H7 (cell line): ENCODE measurements around the gene ABTB2. TPM values are rescaled to one million over a fixed set of nuclear protein-coding genes. Genes with fewer than 3 reads are reported as not detected.

Experiments used
- DNase-seq: peaks from one replicate; pipeline ENCODE4 v3.0.0; 2012
- H3K27me3 ChIP-seq: 2 replicates; pipeline ENCODE4 v1.6.0; 2011; ENCODE audit warnings: mild to moderate bottlenecking, low read length; ENCODE audit not compliant: control insufficient read depth, insufficient read depth
- H3K36me3 ChIP-seq: replicated peaks from 2 replicates; pipeline ENCODE4 v1.5.1; 2011; ENCODE audit warnings: low read length; ENCODE audit not compliant: control insufficient read depth, insufficient read depth
- H3K4me3 ChIP-seq: 2 replicates; pipeline ENCODE4 v1.5.1; 2011; ENCODE audit warnings: low read depth, mild to moderate bottlenecking, control low read depth, low read length, moderate library complexity; ENCODE audit not compliant: insufficient read depth
- total RNA-seq: library from RNA; depleted of rRNA; stranded (reverse); fragments of >200 nt; shearing (Covaris generic); gene quantifications from 2 replicates; pipeline ENCODE4 v1.2.3, GENCODE V29; 2014

ABTB2 gene
- total RNA-seq, 1 experiment from 2014 or later = 12.2 TPM

DNA sequence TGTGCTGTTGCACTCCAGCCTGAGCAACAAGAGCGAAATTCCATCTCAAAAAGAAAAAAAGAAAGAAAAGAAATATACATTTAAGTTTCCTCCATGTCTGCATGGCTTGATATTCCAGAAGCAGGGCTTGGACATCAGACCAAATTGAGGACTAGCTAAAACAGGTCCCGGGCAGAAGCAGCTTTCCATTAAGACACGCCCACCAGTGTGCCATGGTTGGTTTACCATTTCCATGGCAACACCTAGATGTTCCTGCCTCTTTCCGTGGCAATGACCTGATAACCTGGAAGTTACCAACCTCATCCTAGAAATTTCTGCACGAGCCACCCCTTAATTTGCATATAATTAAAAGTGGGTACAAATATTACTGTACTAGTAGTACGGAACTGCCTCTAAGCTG, 141.1 kb downstream of the ABTB2 start:
- Histone ChIP-seq H3K4me3 (no peak overlapping the region), H3K36me3 (no peaks in the 10 kb centered on the region), H3K27me3 (no peaks in the 10 kb centered on the region)
- peak; percentile 16 for DNase-seq

DNA sequence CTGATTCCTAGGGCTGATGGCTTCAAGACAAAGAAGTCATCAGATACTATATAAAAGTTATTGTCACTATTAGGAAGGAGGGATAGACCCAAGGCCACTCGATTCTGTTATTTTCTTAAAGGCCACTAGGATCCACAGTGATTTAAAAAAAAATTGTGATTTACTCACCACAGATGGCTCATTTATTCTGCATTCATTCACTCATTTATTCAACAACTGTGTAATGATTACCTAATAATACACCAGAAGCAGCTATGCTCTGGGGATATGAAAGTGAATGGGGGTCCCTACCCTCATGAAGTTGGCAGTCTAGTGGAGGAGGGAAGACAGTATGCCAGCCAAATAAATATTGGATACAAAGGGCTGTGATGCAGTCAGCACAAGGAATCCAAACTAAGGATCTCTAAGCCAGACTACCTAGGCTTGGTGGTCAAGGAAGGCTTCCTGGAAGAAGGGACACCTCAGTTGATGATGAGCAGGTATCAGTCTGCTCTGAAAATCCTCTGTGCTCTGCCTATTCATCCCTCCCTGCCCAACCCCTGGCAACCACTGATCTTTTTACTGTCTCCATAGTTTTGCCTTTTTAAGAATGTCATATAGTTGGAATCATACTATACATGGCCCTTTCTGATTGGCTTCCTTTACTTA, 141.9 kb downstream of the ABTB2 start:
- Histone ChIP-seq H3K27me3 (no peaks in the 10 kb centered on the region), H3K36me3 (no peaks in the 10 kb centered on the region), H3K4me3 (no peak overlapping the region)
- no peak for DNase-seq

DNA sequence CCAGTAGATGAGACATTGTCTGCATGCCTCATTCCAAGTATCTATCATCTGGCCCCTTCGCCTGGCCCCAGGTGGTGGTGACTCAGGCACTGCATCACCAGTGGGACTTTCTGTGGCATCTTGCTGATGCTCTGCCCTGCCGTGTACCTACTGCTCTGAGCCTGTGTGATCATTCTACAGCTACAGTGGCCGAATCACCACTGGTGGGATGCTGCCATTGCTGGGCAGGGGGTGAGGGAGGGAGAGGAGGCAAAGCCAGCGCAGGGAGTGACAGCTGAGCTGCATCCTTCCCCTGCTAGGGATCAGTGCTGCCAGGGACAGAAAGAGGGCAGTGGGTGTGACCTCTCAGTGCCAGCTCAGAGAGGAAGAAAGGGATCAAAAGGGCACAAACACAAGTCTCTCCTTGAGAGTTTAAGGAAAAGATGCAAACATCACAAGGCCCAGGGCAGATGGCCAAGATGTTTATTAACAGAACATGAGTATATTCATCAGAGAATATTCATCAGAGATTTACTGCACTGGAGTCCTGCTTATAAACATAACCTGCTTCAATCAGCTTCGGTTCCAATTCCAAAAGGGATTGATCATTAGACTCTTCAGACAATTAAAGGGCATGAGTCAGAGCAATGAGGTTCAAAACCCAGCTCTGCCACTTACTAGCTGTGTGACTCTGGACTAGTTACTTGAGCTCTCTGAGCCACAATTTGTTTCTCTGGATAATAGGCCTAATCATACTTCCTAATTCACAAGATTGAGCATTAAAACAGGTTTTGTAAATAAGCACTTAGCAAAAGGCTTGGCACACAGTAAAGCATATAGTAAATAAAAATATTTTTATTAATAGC, 142.6 kb downstream of the ABTB2 start:
- no peak overlapping the region for H3K4me3 ChIP-seq
- H3K27me3 ChIP-seq = no peaks in the 10 kb centered on the region
- DNase-seq = peak; percentile 16
- no peaks in the 10 kb centered on the region for H3K36me3 ChIP-seq

DNA sequence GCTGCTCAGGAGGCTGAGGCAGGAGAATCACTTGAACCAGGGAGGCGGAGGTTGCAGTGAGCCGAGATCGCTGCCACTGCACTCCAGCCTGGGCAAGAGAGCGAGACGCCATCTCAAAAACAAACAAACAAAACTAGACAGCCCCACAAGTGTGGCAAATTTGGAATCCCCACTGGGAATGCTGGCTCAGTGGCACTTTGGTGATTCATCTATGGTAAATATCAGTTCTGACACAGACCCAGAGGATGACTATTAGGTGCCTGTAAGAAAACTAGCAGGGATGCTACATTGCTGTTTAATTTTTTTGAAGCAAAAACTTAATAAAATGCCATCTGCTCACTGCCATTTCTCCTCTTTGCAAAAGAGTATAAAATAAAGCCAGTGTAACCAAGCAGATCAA, 144.4 kb downstream of the ABTB2 start:
- DNase-seq = no peak
- no peaks in the 10 kb centered on the region for H3K27me3 ChIP-seq
- H3K4me3 ChIP-seq = no peak overlapping the region
- H3K36me3 ChIP-seq = no peaks in the 10 kb centered on the region

DNA sequence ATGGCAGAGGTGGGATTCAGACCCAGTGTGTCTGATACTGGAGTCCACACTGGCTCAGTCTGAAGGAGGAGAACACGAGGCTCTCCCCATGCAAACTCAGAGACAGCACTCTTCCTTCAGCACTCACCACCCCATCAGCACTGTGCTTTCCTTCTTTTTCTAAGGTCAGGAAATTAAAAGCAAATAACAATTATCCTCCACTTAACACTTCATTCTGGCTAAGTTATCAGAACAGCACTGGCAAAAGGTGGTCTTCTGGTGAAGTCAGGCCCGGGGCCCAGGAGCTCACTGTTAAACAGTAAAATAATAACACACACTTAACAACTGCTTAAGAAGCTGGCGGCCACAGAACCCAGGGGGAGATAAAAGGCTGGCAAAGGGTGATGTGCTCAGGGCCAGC, 145.2 kb downstream of the ABTB2 start:
- Histone ChIP-seq H3K36me3 (no peaks in the 10 kb centered on the region), H3K4me3 (no peak overlapping the region), H3K27me3 (no peaks in the 10 kb centered on the region)
- no peak for DNase-seq

DNA sequence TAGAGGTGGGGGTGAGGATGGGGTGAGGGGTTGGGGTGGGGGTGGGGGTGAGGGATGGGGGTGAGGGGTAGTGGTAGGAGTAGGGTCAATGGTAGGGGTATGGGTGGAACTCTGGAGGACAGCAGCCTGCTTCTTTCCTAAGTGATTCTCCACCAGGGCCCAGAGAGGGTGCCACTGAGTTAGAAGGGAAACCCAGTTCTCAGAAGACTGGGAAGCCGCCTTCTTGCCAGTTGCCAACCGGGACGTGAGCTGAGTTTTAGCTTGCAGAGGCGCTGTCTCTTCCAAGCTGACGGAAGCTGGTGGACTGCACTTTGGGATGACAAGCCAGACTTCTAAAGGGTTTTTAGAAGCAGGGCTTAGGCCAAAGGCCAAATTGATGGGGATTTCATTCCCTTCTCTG, 148.0 kb downstream of the ABTB2 start:
- Histone ChIP-seq H3K27me3 (no peaks in the 10 kb centered on the region), H3K36me3 (no peaks in the 10 kb centered on the region), H3K4me3 (no peak overlapping the region)
- peak; percentile 81 for DNase-seq

DNA sequence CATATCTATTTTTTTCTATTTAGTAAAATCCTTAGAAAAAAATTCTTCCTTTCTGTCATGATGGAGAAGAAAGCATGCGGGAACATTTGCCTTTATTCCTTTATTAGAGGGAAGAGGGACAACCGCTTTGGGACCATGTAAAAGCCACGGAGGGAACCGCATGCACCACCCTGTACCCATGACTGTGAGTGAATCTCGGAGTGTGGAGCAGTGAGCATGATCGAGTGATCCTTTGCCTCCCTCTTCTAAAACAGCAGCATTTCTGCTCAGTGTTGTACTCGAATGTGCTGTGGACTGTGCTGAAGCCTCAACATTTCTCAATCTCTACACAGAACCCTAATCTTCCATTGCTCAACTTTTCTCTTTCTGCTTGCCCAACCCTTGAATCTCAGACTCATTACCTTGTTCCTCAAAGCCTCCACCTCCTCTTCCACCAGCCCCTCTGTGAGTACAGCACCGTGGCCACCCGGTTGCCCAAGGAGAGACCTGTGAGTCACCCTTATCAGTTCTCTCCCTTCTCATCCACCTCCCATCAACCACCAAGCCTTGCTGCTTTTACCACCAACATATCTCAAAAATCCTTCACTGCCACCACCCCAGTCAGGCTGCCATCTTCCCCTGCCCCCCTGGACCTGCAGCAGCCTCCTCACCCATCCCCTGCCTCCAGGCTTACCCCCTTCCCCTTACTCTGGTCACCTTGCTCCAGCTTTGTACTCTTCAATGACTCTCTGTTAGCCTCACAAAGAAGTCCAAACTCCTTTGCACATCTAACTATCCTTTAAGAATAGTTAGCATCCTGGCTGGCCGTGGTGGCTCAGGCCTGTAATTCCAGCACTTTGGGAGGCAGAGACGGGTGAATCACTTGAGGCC, 149.3 kb downstream of the ABTB2 start:
- Histone ChIP-seq H3K4me3 (no peak overlapping the region), H3K36me3 (no peaks in the 10 kb centered on the region), H3K27me3 (no peaks in the 10 kb centered on the region)
- peak; percentile 13 for DNase-seq

DNA sequence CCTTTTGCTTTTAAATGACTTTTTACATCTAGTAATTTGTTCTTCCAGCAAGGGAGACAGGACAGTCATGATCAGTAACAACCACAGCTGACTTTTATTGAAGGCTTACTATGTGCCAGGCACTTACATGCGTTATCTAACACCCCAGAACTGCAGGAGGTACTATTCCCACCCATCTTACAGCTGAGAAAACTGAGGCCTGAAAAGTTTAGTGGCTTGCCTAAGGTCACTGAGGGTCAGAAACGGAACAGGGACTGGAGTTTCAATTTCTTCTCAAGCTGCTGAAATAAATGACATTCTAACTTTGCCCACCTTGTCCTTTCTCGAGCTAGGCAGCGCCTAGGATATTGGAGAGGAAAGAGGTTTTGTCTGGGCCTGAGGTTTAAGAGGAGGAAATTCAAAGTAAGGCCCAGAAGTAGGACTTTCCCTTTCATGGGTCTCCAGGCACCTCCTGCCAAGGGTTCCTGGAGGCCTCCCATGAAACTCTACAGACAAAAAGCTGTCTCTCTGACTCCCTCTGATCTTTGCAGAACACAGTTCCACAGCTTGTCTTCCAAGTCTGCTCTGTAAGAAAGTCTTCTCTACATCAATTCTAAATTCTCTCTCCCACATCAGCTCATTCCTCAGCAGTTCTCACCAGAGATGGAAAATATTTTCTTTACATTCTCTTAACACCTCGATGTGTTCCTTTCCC, 150.2 kb downstream of the ABTB2 start:
- no peak overlapping the region for H3K4me3 ChIP-seq
- H3K36me3 ChIP-seq = no peaks in the 10 kb centered on the region
- DNase-seq = peak; percentile 9
- H3K27me3 ChIP-seq = no peaks in the 10 kb centered on the region

DNA sequence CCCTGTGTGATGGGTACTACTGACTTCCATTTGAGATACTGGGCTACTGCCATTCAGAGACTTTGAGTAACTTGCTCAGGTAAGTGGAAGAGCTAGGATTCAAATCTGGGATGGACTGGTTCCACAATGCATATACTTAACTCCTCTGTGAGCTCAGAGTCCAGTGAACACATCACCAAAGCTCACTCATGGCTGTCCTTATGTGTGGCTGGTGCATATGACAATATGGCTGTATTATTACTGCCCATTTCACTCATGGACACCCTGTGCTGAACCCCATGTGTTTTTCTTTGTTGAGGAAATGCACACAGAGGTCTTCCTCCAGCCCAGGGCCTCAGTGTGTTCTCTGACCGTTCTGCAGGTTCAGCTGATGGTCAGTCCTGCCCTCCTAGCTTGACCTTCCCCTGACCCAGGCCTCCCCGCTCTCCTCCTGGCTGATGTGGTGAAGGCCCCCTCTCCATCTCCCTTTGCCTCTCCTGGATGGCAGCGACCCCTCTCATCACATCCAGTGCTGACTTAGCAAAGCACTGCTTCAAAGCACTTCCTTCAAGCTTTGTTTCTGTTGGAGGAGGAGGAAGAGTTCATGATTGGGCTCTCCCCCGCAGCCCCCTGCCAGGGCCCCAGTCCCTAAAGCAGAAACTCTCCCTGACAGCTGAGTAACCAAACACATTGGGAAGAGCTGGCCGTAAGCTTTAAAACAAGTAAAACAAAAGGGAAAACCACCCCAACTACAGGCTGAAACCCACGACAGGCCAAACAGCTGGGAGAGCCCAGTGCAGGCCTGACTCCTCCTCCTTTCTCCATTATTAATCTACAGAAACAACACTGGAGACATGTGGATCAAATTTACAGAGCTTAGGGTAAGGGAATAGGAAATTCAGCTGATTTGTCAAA, 151.2 kb downstream of the ABTB2 start:
- Histone ChIP-seq H3K27me3 (no peaks in the 10 kb centered on the region), H3K4me3 (no peak overlapping the region), H3K36me3 (no peaks in the 10 kb centered on the region)
- peak; percentile 58 for DNase-seq

DNA sequence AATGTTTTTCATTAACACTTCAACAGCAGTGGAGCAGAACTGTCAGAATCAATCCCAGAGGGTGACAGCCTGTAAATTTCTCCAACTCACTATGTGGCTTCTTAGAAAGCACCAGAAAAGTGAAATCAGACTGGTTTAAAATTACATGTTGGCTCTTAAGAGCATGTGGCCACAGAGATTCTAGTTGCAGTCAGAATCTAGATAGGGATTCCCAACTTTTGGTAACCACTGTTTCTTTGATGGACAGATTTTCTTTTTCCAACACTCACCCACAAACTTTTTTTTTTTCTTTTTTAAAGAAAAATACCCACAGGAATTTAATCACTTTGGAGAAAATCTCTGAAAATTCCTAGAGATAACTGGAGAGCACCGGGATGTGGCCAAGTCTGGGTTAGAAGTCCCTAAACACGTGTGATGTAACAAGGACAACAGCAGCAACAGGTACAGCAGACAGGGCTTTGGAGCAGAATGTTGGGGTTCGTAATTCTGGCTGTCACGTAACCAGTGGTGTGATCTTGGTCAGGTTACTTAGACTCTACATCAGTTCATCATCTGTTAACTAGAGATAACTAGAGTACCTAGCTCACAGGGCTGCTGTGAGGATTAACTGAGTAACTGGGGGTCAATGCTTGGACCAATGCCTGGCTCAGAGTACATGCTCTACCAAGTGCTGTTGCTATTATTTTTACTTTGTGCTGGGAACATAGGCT, 152.3 kb downstream of the ABTB2 start:
- Histone ChIP-seq H3K27me3 (no peaks in the 10 kb centered on the region), H3K36me3 (no peaks in the 10 kb centered on the region), H3K4me3 (no peak overlapping the region)
- DNase-seq = peak; percentile 12

DNA sequence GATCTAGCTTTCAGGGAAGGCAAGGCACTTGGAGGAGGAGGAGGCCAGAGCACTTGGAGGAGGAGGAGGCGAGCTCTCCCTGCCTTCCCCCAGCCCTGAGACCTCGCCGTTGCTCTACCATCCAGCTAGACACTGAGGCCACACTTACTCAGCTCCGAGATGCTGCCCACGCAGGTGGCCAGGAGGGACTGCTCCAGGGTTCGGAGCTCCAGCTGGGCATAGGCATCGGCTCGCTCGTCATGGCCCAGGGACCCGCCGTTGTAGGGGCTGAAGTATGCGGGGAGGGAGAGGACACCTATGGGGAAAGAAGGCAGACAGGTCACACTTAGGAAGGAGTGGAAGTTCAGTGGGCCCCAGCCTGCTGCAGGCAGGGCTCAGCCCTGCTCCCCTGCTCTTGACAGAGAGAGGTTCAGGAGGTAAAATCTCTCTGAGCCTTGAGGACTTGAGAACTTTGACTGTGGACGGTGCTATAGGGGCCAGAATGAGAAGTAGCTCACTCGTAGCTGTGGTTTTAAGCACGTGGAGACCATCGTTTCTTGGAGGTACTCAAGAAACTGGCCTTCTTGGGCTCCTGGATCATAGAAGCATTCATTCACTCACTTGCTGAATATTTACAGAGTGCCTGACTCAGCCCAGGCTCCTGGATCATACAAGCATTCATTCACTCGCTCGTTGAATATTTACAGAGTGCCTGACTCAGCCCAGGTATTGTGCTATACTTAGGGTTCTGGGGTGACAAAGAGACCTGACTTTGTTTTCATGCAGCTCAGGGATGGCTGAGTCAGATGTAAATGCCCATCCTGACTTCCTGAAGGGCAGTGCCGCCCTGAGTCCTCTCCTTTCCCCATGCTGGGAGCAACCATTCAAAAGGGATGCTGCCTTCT, 153.2 kb downstream of the ABTB2 start:
- Histone ChIP-seq H3K4me3 (no peak overlapping the region), H3K36me3 (no peaks in the 10 kb centered on the region), H3K27me3 (no peaks in the 10 kb centered on the region)
- DNase-seq = peak; percentile 65

DNA sequence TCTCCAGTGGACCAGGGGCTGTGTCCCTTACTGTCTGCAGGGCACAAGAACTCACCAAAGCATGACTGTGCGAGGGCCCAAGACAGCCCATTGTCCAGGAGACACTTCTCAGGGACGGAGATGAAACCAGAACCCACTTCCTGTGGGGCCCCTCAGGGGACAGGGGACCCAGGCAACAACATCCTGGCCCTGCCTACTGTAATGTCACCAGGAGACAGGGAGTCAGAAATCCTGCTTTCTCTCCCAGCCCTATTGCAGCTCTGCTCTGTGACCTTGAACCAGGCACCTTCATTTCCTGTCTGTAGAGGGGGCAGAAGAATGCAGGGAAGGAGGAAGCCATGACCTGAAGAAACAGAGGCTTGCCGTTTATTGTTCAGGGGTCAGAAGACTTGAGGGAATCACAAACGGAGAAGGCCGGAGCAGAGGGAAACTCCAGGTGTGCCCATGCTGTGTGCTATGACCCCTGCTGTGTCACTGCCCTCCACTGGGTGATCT, 154.4 kb downstream of the ABTB2 start:
- DNase-seq = peak; percentile 28
- no peaks in the 10 kb centered on the region for H3K27me3 ChIP-seq
- H3K36me3 ChIP-seq = no peaks in the 10 kb centered on the region
- no peak overlapping the region for H3K4me3 ChIP-seq
